NOMO-1 (cell line): ENCODE measurements around the gene MAGI1.

ENCODE experiments used
- DNase-seq, 2 experiments: peaks; one replicate each; lab custom pipeline; 2025; ENCODE audit not compliant: unreplicated experiment in 2 of 2; lab: John Stamatoyannopoulos, UW

The MAGI1 gene

DNA sequence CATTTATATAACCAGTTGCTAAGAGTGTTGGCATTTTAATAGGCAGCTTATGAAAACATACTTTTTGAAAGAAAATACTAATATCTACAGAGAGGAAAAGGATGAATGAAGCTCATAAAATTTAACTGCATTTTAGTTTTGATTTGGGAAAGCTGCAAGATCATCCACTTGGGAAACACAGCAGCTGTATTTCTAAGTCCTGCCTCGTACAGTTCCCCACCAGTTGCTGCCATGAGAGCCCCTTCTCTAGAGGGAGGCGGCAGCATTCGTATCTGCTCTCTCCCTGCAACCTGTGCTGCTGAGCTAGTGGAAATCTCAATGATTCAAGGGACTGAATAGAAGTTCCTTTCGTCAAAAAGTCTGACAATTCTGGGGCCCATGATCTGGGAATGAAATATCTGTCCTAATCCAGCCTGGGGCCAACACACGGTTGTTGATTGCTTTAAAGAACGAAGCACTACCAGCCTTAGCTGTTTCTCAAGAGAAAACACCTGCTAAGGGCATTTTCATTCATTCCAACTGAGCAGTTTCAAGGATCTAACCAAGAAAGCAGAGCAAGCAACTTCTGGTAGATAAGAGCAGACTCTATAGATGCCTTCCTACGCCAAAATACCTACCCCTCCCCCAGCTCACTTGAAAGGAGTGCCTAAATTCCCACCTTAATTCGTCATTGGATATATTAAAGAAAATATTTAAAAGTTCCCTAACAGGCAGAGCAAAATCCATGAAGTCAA, 223.7 kb downstream of the MAGI1 start:
- no peak for DNase-seq

DNA sequence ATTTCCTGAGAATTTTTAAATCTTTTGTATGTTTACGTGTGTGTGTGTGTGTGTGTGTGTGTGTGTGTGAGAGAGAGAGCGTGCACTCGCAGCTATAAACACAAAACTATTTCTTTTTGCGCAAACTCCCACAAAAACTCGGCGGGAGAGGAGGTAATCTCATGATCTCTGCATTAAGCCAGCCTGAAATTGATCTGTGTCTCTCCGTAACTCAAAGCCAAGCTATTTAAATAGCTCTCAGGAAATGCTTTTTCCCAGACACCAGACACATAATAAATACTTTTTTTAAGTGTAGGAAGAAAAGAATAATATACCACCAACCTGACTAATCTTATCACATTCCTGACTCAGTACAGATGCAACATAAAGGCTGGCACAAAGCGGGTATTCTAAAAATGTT, 226.8 kb downstream of the MAGI1 start:
- DNase-seq, result no peak

DNA sequence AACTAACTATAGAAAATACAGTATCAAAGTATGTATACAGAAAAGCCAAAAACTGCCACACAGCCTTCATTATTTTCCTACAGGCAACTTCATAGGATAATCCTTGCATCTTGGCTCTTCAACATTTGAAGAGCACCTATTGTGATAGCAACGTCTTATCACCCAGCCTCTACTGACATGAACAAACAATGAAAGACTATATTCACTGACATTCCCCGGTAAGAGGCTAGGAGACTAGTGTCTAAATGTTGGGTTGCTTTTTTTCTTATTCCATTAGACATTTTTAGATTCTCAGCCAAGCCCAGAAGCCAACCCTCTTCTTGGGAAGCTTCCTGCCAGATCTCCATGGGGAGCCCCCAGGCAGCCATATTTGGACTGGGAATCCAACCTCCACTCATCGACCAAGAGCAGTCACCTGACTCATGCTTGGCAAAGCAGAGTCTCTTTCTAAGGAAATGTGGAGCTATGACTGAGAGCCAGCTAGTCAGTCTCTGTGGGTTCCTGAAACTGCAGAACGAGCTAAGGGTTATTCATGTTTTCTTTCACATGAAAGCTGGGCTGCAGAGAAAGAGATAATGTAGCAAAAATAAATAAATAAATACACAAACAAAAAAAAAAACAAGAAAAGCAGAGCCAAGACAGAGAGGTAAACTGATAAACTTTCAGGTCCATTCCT, 227.5 kb downstream of the MAGI1 start:
- no peak for DNase-seq

DNA sequence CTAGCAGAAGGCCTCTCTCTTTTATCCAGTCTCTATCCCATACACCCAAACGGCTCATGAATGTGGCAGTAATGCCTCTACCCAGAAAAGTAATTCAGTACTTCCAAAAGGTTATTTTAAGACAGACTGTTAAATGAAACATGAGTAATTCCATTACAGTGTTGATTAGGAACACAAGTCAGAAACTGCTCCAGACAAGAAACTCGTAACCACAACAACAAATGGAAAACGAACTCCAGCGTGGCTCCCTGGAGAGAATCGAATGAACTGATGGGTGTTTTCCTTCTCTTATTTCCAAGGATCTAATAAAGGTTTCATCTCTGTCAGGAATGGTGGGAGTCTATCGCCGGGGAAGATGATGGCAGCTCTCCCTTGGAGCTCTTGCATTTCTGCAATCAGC, 228.4 kb downstream of the MAGI1 start:
- no peak for DNase-seq

DNA sequence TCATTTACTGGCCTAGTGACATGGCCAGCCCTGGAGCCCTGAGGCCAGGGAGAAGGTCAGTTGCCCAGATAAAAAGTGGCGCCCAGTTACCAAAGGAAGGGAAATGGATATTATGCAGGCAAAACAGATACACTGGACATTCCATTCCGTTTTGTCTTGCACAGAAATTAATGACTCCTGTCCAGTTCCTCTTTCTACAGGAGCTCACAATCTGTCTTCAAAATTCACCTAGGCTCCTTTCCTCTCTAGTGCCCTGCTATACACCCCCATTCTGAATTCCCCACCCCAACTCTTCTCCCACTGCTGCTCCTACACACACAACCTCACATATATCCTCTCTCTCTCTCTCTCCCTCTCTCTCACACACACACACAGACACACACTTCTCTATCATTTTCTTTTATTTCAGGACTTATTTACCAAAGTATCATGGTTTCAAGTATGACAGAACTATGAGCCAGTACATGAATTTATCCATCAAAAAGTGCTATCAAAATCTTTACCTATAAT, 229.0 kb downstream of the MAGI1 start:
- no peak for DNase-seq

DNA sequence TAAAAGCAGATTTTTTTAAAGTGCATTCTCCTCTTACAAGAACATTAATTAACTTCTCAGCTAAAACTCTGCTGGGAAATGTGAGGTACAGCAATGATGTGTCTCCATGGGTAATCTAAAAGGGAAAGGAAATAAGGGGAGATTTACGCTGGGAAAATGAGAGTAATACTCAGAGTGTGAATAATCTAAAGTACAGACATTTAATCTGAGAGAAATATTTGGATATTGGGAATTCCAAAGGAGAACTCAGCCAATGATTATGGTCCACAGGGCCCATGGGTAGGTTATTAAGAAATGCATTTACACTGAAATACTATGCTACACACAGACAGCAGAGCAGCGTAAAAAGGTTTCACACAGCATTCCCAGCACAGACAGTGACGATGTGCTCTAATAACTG, 229.9 kb downstream of the MAGI1 start:
- no peak for DNase-seq

DNA sequence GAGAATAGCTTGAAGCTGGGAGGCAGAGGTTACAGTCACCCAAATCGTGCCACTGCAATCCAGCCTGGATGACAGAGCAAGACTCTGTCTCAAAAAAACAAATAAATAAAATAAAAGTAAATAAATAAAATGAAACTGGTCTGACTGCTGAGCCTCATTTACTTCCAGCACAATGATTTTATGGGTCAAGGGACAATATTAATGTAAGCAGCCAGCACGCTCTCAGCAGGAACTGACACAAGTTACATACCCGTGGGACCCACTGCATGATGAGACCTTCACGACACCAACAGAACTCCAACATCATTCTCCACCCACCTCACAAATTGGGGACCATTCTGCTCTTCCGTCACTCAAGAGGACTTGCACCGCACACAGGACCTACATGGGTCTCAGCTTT, 230.3 kb downstream of the MAGI1 start:
- DNase-seq, result no peak

DNA sequence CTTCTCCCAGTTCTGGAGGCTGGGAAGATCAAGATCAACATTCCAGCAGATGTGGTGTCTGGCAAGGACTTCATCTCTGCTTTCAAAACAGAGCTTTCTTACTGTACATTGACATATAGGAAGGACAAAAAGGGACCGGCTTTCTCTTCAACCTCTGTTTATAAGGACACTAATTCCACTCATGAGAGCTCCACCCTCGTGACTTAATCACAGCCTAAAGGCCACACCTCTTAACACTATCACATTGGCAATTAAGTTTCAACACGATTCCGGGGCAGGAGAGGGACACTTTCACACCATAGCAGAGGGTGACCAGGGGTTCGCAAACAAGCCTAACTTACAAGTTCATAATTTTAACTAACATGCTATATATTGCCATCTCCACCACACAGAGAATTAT, 231.5 kb downstream of the MAGI1 start:
- DNase-seq, result no peak

DNA sequence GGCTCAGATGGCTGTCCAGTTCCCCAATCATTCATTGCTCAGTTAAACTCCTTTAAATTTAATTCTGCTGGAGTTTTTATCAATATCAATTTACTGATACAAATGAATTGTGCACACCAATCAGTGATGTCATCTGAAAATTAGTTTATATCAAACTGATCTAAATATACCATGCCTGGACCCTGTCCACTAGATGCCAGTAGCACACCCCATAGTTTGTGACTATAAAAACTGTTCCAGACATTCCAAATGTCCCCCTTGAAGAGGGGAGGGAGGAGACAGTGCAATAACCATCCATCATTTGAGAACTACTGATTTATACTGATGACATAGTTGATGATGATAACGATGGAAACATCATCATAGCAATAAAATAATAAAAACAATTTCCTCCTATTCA, 232.1 kb downstream of the MAGI1 start:
- DNase-seq, result no peak

DNA sequence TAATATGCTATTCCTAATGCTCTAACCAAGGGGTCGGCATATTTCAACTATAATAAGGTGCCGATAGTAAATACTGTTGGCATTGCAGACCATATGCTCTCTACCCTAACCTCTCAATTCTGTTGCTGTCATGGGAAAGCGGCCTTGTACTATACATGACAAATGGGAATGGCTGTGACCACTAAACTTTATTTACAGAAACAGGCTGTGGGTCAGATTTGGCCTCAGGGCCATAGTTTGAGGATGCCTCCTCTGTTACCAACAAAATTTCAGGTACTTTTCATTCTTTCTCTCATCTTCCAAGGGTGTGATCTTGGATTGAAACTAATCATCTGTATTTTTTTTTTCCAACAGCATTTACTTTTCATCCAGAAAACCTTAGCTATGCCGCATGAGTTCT, 242.0 kb downstream of the MAGI1 start:
- no peak for DNase-seq

DNA sequence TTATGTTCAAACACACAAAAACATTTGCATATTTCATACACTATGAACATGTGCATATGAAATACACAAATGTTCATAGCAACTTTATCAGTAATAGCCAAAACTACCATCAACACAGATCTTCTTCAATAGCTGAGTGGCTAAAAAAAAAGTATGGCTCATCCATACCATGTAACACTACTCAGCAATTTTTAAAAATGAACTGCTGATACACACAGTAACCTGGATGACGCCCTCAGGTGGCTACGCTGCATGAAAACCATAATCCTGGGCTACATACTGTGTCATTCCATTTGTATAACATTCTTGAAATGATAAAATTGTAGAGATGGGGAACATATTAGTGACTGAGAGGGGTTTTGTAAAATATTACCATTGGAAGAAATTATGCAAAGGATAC, 243.6 kb downstream of the MAGI1 start:
- DNase-seq, result no peak

DNA sequence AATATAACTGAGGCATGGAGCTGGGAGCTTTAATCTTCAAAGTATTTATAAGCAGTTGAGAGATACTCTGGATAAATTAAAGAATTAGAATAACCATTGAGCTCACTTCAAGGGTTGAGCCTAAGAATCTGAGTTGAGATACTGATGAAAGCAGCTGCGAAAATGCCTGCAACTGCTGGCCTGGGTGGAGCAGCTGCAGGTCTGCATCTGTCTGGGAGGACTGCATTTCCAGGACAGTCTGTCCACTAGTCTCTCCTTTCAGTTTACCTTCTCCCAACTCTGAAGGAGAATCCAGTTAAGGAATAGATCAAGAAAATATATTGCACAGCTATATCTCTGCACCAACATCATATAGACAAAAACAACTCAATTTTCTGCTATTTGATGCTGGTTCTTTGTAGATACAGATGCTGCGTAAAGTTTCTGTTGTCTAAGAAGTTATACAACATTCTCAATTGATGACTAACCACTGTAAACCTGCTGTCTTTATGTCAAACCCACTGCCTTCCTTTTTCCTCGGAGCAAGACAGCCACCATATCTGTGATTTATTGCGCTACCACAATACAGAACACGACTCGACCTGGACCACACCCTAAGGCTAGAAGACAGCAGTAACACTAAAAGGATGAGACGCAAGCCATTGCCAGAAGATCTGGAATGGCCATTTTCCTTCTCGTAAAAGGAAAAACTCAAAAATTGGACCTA, 245.1 kb downstream of the MAGI1 start:
- DNase-seq, result no peak

DNA sequence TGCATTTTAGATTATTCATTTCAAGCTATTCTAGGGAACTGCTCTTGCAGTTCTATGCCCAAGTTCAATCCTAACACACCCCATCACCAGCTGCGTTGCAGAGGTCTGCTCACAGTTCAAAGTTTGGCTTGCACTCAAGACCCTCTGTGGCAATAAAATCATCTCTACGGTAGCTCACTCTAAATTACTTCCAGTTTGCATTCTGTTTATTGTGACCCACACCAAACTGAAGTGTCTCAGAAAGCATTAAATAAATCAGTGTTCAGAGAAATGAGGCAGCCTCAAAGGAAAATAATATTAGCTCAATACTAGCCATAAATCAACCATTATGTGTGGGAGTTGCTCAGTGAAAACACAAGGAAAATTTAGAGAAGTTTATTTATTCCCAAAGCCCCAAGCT, 250.3 kb downstream of the MAGI1 start:
- DNase-seq, result no peak

DNA sequence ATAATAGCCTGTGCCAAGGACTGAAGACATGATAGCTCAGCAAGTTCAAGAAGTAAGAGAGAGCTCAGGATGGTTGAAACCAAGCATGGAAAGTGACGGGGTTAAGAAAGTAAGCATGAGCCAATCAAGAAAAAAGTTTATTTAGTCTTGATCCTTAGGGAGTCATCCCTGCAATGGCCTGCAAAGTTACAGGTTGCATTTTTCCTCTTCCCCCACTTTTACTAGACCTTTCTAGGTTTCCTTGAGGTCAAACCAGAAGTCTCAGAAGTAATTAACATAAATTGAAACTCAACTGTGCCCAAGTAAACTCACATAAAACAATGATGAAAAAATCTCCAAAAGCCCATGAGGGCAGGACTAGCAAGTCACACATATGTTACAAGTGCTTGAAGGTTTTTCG, 250.9 kb downstream of the MAGI1 start:
- no peak for DNase-seq

DNA sequence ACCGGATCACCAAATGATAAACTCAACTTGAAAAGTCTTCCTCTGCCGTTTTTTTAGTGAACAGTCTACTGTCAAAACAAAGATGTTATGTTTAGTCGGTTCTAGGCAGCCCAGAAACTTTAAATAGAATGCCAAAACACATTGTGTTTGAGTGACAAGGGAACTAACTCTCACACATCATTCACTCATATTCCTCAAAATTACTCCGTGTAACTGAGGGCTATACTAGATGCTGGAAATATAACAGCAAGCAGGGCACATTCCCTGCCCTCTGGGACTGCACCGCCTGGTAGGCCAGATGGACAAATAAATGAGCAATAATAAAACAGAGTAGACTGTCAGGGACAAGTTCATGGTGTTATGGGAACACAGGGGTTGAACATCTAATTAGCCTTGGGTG, 251.4 kb downstream of the MAGI1 start:
- no peak for DNase-seq

DNA sequence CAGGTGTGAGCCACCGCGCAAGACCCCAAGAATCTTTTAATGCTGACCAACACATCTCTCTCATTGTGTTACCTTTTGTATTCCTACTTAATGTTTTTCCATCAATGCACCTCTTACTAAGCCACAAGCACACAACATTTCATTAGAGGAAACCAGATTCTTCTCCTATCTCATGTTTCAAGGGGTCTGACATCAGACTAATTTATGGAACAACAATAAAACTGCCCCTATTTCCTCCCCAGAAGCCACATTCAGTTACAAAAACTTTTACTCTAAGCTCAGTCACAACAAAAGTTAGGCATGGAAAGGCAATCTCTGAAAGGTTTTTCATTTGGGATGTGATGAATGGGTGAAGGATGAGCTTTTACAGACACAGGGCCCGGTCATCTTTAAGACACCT, 251.8 kb downstream of the MAGI1 start:
- DNase-seq, result no peak

DNA sequence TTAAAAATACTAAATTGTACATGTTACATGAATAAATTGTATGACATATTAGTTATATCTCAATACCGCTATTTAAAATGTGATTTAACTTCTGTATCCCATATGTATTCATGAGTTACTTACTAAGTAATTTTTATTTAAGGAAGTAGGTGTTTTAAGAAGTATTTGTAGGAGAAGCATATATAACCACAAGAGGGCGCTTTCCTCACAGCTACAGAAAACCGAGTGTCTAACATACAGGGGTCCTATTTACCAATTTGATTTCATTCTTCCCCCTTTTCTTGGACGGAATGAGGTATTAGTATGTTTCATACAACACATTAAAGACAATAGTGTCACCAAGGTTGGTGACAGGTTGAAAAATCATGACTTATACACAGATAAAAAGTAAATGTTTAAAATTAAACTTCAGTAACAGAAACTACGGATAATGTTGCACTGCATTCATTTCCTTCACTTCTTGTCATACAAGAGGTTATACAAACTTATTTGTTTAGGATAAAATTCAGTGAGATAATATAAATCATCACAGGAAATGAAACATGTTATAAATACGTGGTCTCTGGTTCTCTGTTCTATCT, 253.6 kb downstream of the MAGI1 start:
- DNase-seq, result peak in 1 of 2 experiments; percentile 71

DNA sequence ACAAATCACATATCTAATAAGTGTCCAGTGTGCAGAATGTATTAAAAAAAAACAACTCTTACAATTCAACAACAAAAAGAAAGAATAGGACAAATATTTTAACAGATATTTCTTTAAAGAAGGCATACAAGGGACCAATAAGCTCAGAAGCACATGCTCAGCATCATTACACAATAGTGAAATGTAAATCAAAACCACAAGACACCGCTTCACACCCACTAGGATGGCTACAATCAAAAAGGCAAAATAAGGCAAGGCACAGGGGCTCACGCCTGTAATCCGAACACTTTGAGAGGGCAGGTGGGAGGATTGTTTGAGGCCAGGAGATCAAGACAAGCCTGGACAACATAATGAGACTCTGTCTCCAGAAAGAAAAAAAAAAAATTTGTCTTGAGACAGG, 255.6 kb downstream of the MAGI1 start:
- DNase-seq, result no peak

DNA sequence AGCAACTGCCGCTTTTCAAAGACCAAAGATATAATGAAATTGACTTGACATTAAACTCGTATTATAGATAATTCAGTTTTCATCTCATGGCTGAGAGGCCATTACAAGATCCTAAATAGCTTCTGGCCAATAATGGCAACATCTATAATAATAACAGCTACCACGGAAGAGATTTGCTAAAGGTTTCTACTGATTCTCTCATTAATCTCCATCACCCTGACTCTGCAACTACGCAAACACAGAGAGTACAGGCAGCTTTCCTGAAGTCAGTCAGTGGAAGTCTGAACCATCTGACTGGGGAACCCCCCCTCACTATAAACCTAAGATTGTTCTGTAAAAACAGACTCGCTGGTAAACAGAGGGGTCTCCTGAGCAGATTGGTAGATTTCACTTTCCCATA, 257.1 kb downstream of the MAGI1 start:
- no peak for DNase-seq

DNA sequence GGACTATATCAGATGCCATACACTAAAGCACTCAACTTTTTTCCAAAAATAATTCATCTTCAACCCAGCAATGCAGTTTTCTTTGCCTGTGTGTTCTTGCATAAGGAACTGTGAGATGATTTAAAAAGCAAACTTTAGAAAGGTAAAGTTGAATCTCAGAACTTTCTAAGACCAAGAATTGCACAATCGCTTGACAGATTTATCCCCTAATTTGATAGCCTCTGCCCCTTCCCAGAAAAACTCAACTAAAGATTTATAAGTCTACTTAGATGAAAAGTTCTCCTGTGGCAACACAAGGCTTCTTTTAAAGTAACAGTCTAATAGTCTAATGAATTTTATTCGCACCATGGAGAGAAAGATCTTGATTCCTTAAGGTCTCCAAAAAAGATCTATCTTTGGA, 259.3 kb downstream of the MAGI1 start:
- no peak for DNase-seq

DNA sequence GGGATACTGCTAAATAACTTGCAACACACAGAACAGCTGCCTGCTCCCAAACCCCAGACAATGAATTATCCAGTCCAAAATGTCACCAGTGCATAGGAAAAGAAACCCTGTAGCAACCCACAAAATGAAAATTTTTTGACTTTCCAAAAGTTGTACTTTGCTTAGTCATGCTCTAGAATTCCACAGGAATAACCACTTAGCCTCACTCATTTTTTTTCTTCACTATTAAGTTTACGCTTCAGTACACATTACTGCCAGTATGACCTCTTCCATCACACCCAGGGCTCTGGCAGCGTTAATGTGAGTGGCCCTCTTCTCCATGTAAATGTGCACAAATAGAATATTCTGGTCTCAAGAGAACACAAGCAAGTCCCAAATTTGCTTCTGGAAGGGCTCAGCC, 259.8 kb downstream of the MAGI1 start:
- no peak for DNase-seq

DNA sequence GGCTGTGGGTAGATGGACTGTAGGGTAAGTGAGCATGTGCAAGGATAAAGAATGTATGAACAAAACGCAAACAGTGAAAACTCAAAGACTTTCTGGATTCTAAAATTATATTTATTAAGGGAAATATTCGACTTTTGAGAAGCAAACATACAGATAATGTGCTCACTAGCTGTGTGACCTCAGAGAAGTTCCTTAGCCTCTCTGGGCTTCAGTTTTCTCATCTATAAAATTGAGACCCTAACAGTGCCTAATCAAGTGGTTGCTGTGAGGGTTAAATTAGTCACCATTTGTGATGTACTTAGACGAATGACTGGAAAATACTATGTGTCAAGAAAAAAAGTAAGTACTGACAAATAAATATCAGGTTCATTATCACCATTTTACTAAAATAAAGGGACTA, 261.7 kb downstream of the MAGI1 start:
- no peak for DNase-seq
